ENCODE results near the gene PRR20G.

Gene PRR20G

DNA sequence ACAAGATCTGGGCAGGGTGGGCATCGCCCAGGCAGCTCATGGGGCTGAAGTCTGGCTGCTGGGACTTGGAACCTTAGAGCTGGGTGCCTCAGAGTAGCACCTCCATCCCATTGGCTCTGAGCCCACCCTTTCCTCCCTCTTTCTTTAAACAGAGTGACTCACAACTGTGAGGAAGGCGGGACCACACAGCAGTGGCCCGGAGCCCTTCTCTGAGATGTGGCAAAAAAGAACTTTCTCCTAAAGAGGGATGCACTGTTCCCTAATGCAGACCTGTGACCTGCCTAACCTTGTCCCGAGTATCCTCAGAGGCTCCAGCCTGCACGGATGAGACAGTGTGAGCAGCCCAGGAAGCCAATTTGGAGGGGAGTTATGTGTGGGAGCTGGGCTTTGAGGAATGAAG is 23.6 kb downstream of the PRR20G start:
- H3K4me2 ChIP-seq (ENCODE audit: low read length), result no peak overlapping the region
- no peak overlapping the region for H3K9ac ChIP-seq (ENCODE audit: low read length)
- no peaks in the 10 kb centered on the region for H4K20me1 ChIP-seq (ENCODE audit: insufficient read depth, low read length)
- H3K27me3 ChIP-seq (ENCODE audit: insufficient read depth, low read length), result no peaks in the 10 kb centered on the region
- H3K27ac ChIP-seq (ENCODE audit: low read depth, low read length, poor library complexity, severe bottlenecking), result no peak overlapping the region
- no peaks in the 10 kb centered on the region for H3K4me1 ChIP-seq (ENCODE audit: insufficient read depth, low read length, severe bottlenecking)
- no peaks in the 10 kb centered on the region for H3F3A ChIP-seq (ENCODE audit: insufficient read depth, low read length)
- no peaks in the 10 kb centered on the region for H3K36me3 ChIP-seq (ENCODE audit: insufficient read depth, low read length)
- TF ChIP-seq, protein P1, sequence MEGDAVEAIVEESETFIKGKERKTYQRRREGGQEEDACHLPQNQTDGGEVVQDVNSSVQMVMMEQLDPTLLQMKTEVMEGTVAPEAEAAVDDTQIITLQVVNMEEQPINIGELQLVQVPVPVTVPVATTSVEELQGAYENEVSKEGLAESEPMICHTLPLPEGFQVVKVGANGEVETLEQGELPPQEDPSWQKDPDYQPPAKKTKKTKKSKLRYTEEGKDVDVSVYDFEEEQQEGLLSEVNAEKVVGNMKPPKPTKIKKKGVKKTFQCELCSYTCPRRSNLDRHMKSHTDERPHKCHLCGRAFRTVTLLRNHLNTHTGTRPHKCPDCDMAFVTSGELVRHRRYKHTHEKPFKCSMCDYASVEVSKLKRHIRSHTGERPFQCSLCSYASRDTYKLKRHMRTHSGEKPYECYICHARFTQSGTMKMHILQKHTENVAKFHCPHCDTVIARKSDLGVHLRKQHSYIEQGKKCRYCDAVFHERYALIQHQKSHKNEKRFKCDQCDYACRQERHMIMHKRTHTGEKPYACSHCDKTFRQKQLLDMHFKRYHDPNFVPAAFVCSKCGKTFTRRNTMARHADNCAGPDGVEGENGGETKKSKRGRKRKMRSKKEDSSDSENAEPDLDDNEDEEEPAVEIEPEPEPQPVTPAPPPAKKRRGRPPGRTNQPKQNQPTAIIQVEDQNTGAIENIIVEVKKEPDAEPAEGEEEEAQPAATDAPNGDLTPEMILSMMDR (IDR thresholded peaks at IDR 0.05; ENCODE audit: low read length), result no peak
- no peak for TF ChIP-seq EZH2 (IDR thresholded peaks at IDR 0.05; ENCODE audit: borderline replicate concordance, low read length)
- no peaks in the 10 kb centered on the region for H3K79me2 ChIP-seq (ENCODE audit: insufficient read depth, low read length)
- H3K9me3 ChIP-seq (ENCODE audit: low read length), result no peaks in the 10 kb centered on the region
- no peak overlapping the region for H3K4me3 ChIP-seq (ENCODE audit: low read depth, low read length, poor library complexity, severe bottlenecking)
- H3K9me2 ChIP-seq (ENCODE audit: low read depth, low read length), result no peaks in the 10 kb centered on the region
- H2AFZ ChIP-seq (ENCODE audit: low read length), result no peak overlapping the region

DNA sequence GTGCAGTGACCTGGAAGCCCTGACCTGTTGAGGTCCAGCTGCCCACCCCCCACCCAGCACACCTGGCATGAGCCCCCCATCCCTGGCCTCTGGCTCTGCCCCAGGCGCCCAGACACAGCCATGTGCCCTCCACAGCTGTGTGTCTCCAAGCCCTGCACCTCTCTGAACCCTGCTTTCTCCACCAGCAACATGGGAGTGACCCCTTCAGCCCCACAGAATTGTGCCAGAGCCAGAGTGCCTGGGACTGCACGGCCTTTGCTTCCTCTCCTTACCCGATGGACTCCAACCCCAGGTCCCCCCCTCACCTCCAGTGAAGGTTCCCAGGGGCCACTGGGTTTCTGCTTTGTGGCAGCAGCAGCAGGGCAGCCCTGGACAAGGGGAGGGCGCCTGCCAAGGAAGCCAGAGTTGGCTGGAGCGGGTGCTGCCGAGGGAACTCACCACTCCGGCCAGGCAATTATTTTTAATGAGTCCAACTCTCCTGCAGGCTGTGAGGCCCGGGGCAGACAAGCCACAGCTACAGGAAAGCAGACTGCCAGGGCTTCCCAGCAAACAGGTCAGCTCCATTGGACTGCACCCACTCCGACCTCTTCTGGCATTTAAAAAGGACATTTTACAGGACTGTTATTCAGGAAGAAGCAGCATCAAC is 24.1 kb downstream of the PRR20G start:
- Histone ChIP-seq H3K4me1 (ENCODE audit: insufficient read depth, low read length, severe bottlenecking) (no peaks in the 10 kb centered on the region), H3K27ac (ENCODE audit: low read depth, low read length, poor library complexity, severe bottlenecking) (no peak overlapping the region), H3F3A (ENCODE audit: insufficient read depth, low read length) (no peaks in the 10 kb centered on the region), H3K79me2 (ENCODE audit: insufficient read depth, low read length) (no peaks in the 10 kb centered on the region), H3K4me2 (ENCODE audit: low read length) (no peak overlapping the region), H4K20me1 (ENCODE audit: insufficient read depth, low read length) (no peaks in the 10 kb centered on the region), H3K4me3 (ENCODE audit: low read depth, low read length, poor library complexity, severe bottlenecking) (no peak overlapping the region), H3K9ac (ENCODE audit: low read length) (no peak overlapping the region), H3K36me3 (ENCODE audit: insufficient read depth, low read length) (no peaks in the 10 kb centered on the region), H3K9me2 (ENCODE audit: low read depth, low read length) (no peaks in the 10 kb centered on the region), H3K9me3 (ENCODE audit: low read length) (no peaks in the 10 kb centered on the region), H3K27me3 (ENCODE audit: insufficient read depth, low read length) (no peaks in the 10 kb centered on the region), H2AFZ (ENCODE audit: low read length) (no peak overlapping the region)
- TF ChIP-seq, protein P1 (IDR thresholded peaks at IDR 0.05; ENCODE audit: low read length), result no peak
- TF ChIP-seq EZH2 (IDR thresholded peaks at IDR 0.05; ENCODE audit: borderline replicate concordance, low read length), result no peak

- no peaks in the 10 kb centered on the region for H3K79me2 ChIP-seq (ENCODE audit: insufficient read depth, low read length)
- H3K4me2 ChIP-seq (ENCODE audit: low read length), result no peak overlapping the region
- no peak overlapping the region for H3K9ac ChIP-seq (ENCODE audit: low read length)
- H3K36me3 ChIP-seq (ENCODE audit: insufficient read depth, low read length), result no peaks in the 10 kb centered on the region
- H3K9me3 ChIP-seq (ENCODE audit: low read length), result no peaks in the 10 kb centered on the region
- H3K27ac ChIP-seq (ENCODE audit: low read depth, low read length, poor library complexity, severe bottlenecking), result no peak overlapping the region
- no peak for TF ChIP-seq EZH2 (IDR thresholded peaks at IDR 0.05; ENCODE audit: borderline replicate concordance, low read length)
- TF ChIP-seq, protein P1 (IDR thresholded peaks at IDR 0.05; ENCODE audit: low read length), result no peak
- no peak overlapping the region for H2AFZ ChIP-seq (ENCODE audit: low read length)
- no peaks in the 10 kb centered on the region for H3K27me3 ChIP-seq (ENCODE audit: insufficient read depth, low read length)
- H3K9me2 ChIP-seq (ENCODE audit: low read depth, low read length), result no peaks in the 10 kb centered on the region
- H3F3A ChIP-seq (ENCODE audit: insufficient read depth, low read length), result no peaks in the 10 kb centered on the region
- no peak overlapping the region for H3K4me3 ChIP-seq (ENCODE audit: low read depth, low read length, poor library complexity, severe bottlenecking)
- H3K4me1 ChIP-seq (ENCODE audit: insufficient read depth, low read length, severe bottlenecking), result no peaks in the 10 kb centered on the region
- no peaks in the 10 kb centered on the region for H4K20me1 ChIP-seq (ENCODE audit: insufficient read depth, low read length)
Measured at GRCh38 chr3:127263037-127263436, 24.8 kb downstream of the PRR20G start.

Data from OCI-LY1 (cell line).